NCI-H748 (cell line): ENCODE results near the gene ARHGAP32.

Source experiments
- DNase-seq: peaks from one replicate; lab custom pipeline; 2025; ENCODE audit not compliant: unreplicated experiment; lab: John Stamatoyannopoulos, UW

ARHGAP32 gene

DNA sequence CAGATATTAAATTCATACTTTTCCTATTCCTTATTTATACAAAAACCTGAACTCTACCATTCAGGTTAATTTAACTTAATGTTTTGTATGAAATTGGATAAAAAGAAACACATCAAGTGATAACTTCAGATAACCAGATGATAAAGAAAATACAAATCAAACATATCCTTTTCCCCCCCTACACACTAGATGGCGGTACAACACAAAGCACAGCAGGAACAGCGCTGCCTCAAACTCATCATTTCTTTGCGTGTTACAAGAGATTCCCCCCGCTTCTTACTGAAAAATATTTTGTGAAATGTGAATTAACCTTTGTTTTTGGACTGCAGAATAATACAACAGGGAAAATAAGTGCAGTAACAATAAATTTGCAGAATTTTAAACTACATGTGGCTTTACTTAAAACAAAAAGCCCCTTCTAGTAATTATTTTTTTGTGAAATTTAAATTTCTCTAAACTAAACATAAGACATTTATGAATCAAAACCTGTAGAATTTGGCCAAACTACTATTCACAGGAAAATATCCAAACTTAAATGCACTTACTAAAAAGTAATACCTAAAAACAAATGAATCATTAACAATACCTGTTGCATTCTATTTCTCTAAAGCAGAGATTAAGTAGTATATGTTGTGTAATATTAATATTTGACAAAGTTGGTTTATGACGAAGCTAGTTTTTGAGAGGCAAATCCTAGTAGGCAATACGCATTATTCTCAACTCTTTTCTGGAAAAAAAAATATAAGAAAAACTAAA is 74.4 kb downstream of the ARHGAP32 start:
- DNase-seq = peak; percentile 52

DNA sequence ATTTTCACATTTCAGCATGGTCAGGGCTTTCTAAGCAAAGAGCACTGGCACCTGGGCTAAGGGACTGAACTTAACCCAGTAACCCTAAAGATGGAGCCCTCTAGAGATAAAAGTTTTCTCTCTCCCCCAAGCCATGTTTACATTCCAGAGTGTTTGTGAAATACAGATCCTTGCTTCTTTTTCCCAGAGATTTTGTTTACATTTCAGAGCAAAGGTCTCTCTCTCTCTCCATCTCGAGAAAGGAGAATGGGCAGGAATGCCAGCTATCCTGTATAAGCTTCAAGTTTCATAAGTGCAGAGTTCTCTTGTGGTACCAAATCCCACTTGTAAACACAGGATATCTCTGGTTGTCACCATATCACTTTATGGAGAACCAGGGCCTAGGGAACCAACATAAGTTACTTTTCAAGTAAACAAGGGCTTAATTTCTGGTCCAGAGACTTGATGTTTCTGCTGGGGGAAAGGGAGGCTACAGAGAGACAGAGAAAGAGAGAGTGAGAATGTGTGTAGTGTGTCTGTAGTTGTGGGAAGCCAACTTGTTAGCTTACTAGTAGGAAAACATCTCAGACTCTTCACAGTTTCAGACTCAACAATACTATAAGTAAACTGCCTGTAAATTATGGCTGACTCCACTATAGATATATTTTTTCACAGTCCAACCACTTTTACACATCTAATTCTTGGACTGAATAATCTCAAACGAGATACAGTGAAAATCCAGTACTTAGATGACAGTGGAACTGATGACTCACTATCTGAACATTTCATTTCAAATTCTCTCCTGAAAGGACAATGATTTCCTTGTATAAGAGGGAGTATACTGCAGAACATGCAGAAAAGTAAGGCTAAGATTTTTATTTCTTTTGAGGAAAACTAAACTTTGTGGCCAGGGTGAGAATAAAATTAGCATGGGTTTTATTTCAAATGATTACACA is 76.2 kb downstream of the ARHGAP32 start:
- no peak for DNase-seq

DNA sequence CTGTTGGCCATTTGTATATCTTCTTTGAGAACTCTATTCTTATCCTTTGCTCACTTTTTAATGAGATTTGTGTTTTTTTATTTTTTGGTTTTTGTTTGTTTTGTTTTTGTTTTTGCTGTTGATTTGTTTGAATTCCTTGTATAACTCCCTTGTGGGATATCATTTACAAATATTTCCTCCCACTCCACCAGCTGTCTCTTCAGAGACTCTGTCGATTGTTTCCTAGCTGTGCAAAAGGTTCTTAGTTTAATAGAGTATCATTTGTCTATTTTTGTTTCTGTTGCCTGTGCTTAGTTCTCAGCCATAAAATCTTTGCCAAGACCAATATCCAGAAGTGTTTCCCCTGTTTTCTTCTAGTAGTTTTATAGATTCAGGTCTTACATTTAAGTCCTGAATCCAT is 82.4 kb downstream of the ARHGAP32 start:
- no peak for DNase-seq

DNA sequence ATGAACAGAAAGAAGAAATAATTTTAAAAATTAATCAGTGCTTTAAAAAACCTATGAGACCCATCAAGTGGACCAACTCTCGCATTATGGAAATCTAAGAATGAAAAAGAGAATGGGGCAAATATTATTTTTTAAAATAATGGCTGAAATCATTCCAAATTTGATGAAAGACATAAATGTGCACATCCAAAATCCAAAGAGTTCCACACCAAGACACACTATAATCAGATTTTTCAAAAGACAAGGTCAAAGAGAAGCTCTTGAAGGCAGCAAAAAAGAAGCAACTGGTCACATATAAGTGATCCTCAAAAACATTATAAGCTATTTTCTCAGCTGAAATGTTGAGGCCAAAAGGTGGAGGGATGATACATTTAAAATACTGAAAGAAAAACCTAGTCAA is 85.3 kb downstream of the ARHGAP32 start:
- DNase-seq = no peak

DNA sequence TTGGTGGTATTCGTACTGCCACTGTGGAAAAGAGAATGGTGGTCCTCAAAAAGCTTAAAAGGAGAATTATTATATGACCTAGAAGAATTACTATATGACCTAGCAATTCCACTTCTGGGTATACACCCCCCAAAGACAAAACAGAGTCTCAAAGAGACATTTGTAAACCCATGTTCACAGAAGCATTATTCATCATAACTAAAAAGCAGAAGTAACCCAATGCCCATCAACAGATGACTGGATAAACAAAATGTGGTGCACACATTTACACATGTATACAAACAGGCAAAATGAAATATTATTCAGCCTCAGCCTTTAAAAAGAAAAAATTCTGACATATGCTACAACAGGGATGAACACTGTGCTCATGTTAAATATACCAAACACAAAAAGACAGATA is 89.4 kb downstream of the ARHGAP32 start:
- no peak for DNase-seq

DNA sequence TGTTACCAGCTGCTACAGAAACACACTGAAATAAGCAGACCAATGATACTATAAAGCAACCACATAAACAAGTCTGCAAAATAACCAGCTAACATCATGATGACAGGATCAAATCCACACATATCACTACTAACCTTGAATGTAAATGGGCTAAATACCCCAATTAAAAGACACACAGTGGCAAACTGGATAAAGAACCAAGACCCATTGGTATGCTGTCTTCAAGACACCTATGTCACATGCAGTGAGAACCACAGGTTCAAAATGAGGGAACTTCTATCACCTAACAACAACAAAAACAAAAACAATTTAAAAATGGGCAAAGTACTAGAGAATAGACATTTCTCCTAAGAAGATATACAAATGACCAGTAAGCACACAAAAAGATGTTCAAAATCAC is 89.9 kb downstream of the ARHGAP32 start:
- no peak for DNase-seq

DNA sequence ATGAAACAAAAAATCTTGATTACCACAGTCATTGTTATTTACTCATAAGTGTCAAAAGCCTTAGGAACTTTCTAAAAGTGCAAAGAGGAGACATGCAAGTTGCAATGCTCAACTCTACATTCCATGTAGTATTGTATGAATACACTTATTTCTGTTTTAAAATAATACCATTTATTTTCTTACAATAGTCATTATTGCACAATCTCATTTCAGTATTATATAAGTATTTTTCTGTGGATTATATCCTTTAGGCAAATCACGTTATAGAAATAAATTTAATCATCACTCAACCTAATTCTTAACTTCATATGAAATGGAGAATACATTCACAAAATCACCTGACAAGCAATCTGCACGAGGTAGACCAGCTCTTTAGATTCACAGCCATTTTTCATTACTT is 98.8 kb downstream of the ARHGAP32 start:
- DNase-seq = no peak

DNA sequence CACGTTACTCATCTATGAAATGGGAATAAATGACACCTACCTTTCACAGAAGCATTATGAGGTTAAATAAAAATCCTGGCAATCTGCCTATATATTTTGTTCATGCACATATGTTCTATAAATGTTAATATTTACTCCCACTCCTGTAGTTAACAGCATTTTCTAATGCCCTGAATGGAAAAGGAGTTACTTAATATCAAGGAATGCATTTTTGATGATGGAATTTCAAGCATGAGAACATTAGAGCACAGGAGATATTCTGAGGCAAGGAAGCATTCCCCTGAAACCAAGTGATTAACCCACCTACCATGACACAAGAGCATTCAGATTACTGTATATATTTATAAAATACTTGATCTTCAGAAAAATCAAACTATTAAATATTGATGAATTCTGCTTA is 102.1 kb downstream of the ARHGAP32 start:
- DNase-seq = no peak

DNA sequence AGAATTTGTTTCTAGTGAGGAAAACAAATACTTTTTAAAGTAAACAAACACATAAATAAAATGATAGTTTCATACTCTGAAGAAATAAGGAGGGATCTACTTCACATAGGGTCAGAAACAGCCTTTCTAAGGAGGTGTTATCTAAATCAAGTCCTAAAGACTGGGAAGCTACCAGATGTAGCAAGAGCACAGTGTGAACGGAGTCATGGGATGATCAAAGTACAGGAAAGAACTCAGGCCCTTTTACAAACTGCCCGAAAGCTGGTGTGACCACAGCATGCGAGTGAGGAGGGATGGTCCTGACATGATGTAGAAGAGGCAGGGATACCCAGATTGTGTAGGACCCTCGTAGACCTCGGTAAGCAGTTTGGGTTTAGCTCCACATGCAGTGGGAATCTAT is 102.8 kb downstream of the ARHGAP32 start:
- no peak for DNase-seq

DNA sequence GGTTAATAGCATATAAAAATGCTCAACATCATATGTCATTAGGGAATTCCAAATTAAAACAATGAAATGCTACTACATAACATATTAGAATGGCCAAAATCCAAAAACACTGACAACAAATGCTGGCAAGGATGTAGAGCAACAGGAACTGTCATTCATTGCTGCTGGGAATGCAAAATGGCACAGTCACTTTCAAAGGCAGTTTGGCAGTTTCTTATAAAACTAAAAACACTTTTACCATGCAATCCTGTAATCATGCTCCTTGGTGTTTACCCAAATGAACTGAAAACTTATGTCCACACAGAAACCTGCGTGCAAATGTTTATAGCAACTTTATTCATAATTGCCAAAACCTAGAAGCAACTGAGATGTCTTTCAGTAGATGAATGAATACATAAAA is 105.1 kb downstream of the ARHGAP32 start:
- DNase-seq = no peak

DNA sequence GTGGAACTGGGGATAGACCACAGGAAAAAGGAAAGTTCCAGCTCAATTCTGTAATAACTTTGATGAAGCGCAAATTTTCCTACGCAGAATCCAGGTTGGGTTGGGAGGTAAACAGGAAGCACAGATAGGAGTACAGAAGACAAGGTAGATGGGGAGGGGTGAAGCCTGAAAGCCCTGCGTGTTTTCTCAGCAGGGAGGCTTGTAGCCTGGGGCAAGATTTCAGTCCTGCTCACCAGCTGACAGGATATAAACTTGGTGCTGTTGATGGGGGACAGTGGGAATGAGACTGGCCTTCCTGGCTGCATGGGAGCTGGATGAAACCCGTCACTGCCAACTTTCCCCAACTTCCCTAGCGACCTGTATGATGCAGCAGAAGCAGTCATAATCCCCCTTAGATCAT is 114.9 kb downstream of the ARHGAP32 start:
- peak; percentile 16 for DNase-seq

DNA sequence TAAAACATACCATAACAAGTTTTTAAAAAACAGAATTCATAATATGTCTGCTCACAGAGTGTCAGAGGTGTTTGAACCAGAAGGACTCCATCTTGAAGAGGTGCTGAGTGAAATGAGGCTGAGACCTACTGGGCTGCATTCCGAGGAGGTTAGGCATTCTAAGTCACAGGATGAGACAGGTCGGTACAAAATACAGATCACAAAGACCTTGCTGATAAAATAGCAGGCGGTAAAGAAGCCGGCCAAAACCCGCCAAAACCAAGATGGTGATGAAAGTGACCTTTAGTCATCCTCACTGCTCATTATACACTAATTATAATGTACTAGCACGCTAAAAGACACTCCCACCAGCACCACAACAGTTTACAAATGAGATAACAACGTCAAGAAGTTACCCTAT is 116.4 kb downstream of the ARHGAP32 start:
- no peak for DNase-seq

DNA sequence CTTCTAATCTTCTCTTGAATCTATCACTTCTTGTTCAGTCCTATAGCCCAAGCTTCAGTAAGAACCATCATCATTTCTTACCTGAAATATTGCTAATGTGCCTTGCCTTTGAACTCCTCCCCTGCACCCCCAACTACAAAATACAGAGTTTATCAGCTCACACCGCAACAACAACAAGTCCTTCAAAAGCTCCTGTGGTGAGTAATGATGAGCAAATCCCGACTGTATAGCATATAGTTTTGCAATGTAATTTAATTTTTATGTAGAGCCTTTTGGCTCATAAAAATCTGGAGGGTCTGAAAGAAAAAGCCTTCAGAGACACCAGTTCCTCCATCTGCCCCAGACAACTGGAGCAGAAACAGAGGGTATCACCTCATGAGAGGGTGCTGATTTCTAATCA is 124.7 kb downstream of the ARHGAP32 start:
- DNase-seq = no peak

DNA sequence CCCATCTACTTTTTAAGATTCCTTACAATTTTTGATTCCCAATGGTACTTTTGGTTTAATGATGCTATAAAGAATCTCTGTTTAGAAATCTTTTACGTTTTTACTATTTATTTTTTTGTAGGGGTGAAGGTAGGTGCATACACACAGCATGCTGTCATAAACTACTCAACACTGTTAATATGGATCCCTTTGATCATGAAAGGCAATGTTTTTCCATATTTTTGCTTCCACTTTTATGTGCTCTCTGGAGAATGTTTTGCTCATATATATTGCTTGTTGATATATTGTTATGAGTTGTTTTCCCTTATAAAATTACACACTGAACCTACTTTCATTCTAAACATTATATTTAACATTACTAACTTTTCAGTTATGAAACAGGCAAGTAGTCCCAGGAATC is 125.9 kb downstream of the ARHGAP32 start:
- no peak for DNase-seq

DNA sequence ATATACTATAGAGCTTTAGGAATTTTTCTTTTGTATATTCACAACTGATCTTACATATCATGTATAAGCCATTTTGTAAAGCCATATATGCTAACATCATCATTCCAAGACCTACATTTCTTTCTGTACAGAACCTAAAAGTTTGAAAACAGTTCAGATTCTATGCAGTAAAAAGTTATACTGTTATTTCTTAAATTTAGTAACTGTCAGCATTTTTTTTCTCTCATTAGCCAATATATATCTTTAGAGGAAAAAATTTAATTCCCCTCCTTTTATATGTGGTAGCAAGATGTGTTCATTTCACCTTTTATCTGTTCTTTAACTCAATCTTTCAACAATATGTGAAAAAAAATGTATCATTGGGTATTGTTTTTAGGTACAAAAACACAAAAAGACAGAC is 129.0 kb downstream of the ARHGAP32 start:
- no peak for DNase-seq

DNA sequence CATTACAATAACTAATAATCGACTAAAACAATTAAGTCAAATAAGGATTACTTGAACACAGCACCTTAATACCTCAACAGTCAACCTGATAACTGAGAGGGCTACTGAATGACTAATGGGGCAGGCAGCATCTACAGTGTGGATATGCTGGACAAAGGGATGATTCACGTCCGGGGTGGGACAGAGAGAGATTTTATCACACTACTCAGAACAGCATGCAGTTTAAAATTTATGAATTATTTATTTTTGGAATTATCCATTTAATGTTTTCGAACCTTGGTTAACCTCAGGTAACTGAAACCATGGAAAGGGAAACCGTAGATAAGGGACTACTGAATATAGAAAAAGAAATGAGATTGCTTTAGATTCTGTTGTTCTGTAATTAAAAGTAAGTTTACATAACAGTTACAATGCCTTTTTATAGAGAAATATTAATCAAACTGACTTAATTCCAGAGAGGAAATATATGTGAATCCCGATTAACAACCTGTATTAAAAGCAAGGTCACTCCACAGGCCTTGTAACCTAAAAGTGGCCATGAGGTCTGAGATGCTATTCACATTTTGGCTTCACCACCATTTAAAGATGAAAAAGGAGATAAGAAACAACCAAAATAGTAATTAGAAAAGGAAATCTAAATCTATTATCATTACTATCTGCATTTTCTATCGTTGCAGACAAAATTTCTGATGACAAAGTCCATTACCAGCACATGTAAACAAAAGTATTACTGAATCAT is 130.5 kb downstream of the ARHGAP32 start:
- no peak for DNase-seq

DNA sequence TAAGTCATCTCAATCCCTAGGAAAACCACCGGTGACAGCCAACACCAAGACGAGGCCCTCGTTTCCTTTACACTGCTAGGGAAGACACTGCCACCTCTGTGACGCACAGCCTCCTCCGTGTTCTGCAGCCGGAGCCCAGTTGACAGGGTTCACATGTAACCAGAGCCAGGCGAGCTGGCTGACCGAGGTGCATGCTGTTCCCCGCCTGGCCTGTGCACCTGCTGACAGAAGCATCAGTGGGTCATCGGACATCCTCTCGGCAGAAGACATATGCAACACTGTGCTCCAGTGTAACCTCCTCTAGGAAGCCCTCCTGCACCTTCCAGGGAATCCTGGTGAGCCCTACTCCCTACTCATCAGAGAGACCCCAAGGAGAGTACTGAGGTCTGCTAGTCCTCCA is 135.2 kb downstream of the ARHGAP32 start:
- no peak for DNase-seq

DNA sequence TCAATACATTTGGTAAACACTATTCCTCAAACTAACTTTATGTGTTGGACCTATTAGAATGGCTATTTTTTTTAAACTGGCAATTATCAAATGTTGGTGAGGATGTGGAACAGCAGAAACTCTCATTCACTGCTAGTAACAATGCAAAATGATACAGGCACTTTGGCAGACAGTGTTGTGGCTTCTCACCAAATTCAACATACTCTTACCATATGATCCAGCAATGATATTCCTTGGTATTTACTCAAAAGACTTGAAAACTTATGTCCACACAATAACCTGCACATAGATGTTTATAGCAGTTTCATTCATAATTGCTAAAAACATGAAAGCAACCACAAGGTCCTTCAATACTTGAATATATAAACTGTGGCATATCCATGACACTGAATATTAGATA is 136.9 kb downstream of the ARHGAP32 start:
- no peak for DNase-seq

DNA sequence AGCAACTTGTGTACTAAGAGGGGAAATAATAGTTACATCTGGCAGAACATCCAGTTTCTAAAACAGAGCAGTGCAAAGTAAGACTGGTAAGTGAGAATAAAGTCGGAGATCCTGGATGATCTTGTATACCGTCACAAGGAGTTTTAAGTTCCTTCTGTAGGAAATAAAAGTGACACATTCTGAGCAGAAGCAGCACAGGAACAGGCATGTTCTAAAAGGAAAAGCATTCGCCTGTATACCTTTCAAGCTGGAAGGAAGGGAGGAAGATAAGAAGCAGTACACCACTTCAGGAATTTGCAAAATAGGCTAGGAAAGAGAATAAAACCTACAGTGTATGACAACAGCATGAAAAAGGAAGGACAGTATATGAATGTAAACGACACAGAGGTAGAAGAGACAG is 143.2 kb downstream of the ARHGAP32 start:
- DNase-seq = no peak

DNA sequence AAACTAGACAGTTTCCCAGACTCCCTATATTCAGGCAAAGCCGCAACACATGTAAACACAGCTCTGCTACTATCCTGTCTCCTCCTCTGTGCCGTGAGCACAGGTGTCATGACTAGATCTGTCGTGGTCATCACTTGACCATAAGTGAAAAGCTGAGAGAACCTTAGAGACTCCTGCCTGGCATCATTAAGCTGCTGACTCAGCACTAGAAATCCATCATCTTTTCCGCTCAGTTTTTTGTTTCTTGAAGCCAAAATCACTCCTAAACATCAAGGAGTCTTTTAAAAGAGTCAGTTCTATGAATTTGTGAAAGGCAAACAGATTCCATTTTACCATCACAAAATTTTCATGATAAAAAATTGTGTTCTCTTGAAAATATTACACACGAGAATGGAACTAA is 147.0 kb downstream of the ARHGAP32 start:
- DNase-seq = no peak

DNA sequence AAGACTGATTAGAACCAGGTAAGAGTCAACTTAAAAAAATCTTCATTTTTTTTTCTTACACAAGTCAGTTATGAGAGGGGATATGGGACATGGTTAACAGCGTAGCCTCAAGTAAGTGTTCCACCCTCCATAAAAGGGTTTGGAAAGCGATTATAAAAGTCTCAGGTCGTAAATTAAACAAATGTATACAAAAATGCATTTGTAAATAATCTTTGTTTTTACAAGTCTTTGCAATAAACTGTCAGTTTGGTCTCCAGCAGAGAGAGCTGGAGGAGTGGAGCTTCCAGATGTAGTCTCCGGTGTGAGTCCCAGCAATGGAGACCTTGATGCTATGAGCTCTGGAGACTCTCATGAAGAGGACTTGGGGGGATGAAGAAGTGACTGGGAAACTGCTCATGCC is 149.6 kb downstream of the ARHGAP32 start:
- DNase-seq = no peak

DNA sequence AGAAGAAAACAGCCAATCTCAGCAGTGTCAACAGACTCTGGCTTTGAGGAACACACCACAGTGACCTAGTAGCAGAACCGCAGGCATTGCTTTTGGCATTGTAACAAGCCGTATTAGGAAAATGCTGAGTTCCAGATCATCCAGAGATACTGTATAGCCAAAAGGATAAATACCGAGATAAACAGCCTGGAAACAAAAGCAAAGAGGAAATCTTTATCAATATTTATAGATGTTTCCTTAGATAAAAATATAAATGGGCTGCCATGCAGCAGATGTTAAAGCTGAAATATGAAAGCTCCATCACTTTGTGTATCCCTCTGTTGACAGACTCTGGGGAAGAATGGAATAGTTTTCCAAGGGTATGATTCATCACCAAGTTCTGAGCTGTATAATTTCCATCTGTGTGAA is 150.5 kb downstream of the ARHGAP32 start:
- peak; percentile 0 for DNase-seq
